H1 (cell line): ENCODE measurements around the gene TMTC2. TPM values are rescaled to one million over a fixed set of nuclear protein-coding genes. Genes with fewer than 3 reads are reported as not detected.

Experiments
- CTCF ChIA-PET: fragments of 300-600 bp; sonication (Branson Sonifier 250); formaldehyde crosslinking; loops from one replicate; lab custom pipeline; 2021; ENCODE audit not compliant: partially characterized antibody; lab: Charles Lee
- POLR2A ChIA-PET: fragments of 300-600 bp; sonication (Branson Sonifier 250); formaldehyde crosslinking; loops from one replicate; lab custom pipeline; 2021; ENCODE audit warnings: inconsistent platforms; ENCODE audit not compliant: partially characterized antibody; lab: Charles Lee
- DNase-seq, 2 experiments: peaks; one replicate each; pipeline versions ENCODE4 v3.0.0 to v3.0.0-alpha.2; 2010 to 2022; ENCODE audit warnings: low spot score in 2 of 2, low read depth in 1 of 2, mixed read lengths in 1 of 2
- FAIRE-seq: peaks from 2 replicates; lab custom pipeline; 2011; peaks lifted over from hg19 to GRCh38; lab: Jason Lieb, UNC
- H2AFZ ChIP-seq: 2 replicates; pipeline ENCODE4 v1.8.1; 2012; ENCODE audit warnings: low read length, inconsistent platforms
- H2AK5ac ChIP-seq: 2 replicates; pipeline ENCODE4 v1.6.1; 2013; ENCODE audit warnings: low read depth, low read length
- H2BK120ac ChIP-seq: replicated peaks from 2 replicates; pipeline ENCODE3; 2013; ENCODE audit warnings: low read depth, low read length, inconsistent platforms
- H2BK12ac ChIP-seq: 2 replicates; pipeline ENCODE4 v1.6.1; 2013; ENCODE audit warnings: low read depth, low read length
- H2BK15ac ChIP-seq: 2 replicates; pipeline ENCODE4 v1.6.1; 2013; ENCODE audit warnings: low read length
- H2BK20ac ChIP-seq: 2 replicates; pipeline ENCODE4 v1.6.1; 2013; ENCODE audit warnings: low read length
- H2BK5ac ChIP-seq: 2 replicates; pipeline ENCODE4 v1.6.1; 2013; ENCODE audit warnings: low read depth, low read length
- H3K14ac ChIP-seq: 2 replicates; pipeline ENCODE4 v1.6.1; 2013; ENCODE audit warnings: inconsistent platforms; ENCODE audit not compliant: insufficient read length
- H3K18ac ChIP-seq: 2 replicates; pipeline ENCODE4 v1.6.1; 2013; ENCODE audit warnings: low read length; ENCODE audit errors: extremely low read depth
- H3K23ac ChIP-seq: 2 replicates; pipeline ENCODE4 v1.6.1; 2013; ENCODE audit warnings: inconsistent platforms; ENCODE audit not compliant: insufficient read length
- H3K23me2 ChIP-seq: 2 replicates; pipeline ENCODE4 v1.6.1; 2013; ENCODE audit warnings: low read depth, low read length
- H3K27ac ChIP-seq: 2 replicates; pipeline ENCODE4 v1.6.1; 2011; ENCODE audit warnings: low read depth, low read length, inconsistent platforms
- H3K27me3 ChIP-seq, 4 experiments: replicated peaks in 1 of 4; 1 replicate in 1 of 4; 2 replicates in 3 of 4; pipeline versions ENCODE4 v1.6.1 to v1.8.1; 2011 to 2013; ENCODE audit warnings: low read length in 3 of 4, mild to moderate bottlenecking in 3 of 4, inconsistent platforms in 2 of 4, mixed read lengths in 2 of 4, moderate library complexity in 1 of 4; ENCODE audit not compliant: control insufficient read depth in 3 of 4, insufficient read depth in 3 of 4; ENCODE audit errors: extremely low read depth in 1 of 4
- H3K36me3 ChIP-seq, 4 experiments: 2 replicates each; pipeline versions ENCODE4 v1.6.1 to v1.8.1; 2011 to 2013; ENCODE audit warnings: mild to moderate bottlenecking in 4 of 4, low read length in 3 of 4, moderate library complexity in 2 of 4, control low read depth in 1 of 4, inconsistent platforms in 1 of 4; ENCODE audit not compliant: insufficient read depth in 4 of 4, control insufficient read depth in 2 of 4
- H3K4ac ChIP-seq: replicated peaks from 2 replicates; pipeline ENCODE3; 2013; ENCODE audit warnings: low read length, low read depth, mixed read lengths, inconsistent platforms; ENCODE audit not compliant: insufficient read length
- H3K4me1 ChIP-seq, 4 experiments: replicated peaks in 1 of 4; 1 replicate in 1 of 4; 2 replicates in 3 of 4; pipeline versions ENCODE4 v1.6.1 to v1.8.1; 2011 to 2013; ENCODE audit warnings: low read length in 3 of 4, inconsistent platforms in 2 of 4, mixed read lengths in 1 of 4; ENCODE audit not compliant: insufficient read depth in 4 of 4, control insufficient read depth in 3 of 4
- H3K4me2 ChIP-seq, 2 experiments: 2 replicates each; pipeline versions ENCODE4 v1.6.1 to v1.8.1; 2011 to 2013; ENCODE audit warnings: low read depth in 2 of 2, low read length in 2 of 2, control low read depth in 1 of 2, inconsistent platforms in 1 of 2, mild to moderate bottlenecking in 1 of 2; ENCODE audit not compliant: insufficient read depth in 1 of 2
- H3K4me3 ChIP-seq, 4 experiments: fragments of 200-600, 300-600 bp in 1 of 4; sonication (generic), shearing (Covaris generic), sonication (Bioruptor Twin) in 1 of 4; 2 replicates each; pipeline versions ENCODE4 v1.5.1 to v1.8.1; 2011 to 2016; ENCODE audit warnings: low read length in 4 of 4, low read depth in 3 of 4, control low read depth in 2 of 4, inconsistent platforms in 2 of 4, mild to moderate bottlenecking in 2 of 4, mixed read lengths in 1 of 4, moderate library complexity in 1 of 4; ENCODE audit not compliant: insufficient read depth in 2 of 4; ENCODE audit errors: extremely low read depth in 1 of 4
- H3K56ac ChIP-seq: replicated peaks from 2 replicates; pipeline ENCODE3; 2013; ENCODE audit warnings: low read depth, mild to moderate bottlenecking, mixed read lengths, low read length, inconsistent platforms; ENCODE audit not compliant: insufficient read length
- H3K79me1 ChIP-seq: 2 replicates; pipeline ENCODE4 v1.6.1; 2013; ENCODE audit warnings: low read depth, low read length, control low read depth
- H3K79me2 ChIP-seq, 2 experiments: 2 replicates each; pipeline versions ENCODE4 v1.6.1 to v1.8.1; 2012 to 2013; ENCODE audit warnings: low read length in 2 of 2, mild to moderate bottlenecking in 2 of 2, inconsistent platforms in 1 of 2; ENCODE audit not compliant: insufficient read depth in 2 of 2, control insufficient read depth in 1 of 2
- H3K9ac ChIP-seq, 4 experiments: replicated peaks in 1 of 4; 1 replicate in 1 of 4; 2 replicates in 3 of 4; pipeline versions ENCODE4 v1.6.1 to v1.8.1; 2011 to 2013; ENCODE audit warnings: low read depth in 3 of 4, low read length in 3 of 4, control low read depth in 2 of 4, mild to moderate bottlenecking in 2 of 4, moderate library complexity in 2 of 4, inconsistent platforms in 1 of 4; ENCODE audit errors: extremely low read depth in 1 of 4
- H3K9me3 ChIP-seq, 2 experiments: 2 replicates each; pipeline versions ENCODE4 v1.6.1 to v1.8.1; 2012 to 2013; ENCODE audit warnings: mild to moderate bottlenecking in 2 of 2, moderate library complexity in 2 of 2, control low read depth in 1 of 2, inconsistent platforms in 1 of 2, low read depth in 1 of 2, low read length in 1 of 2, mixed read lengths in 1 of 2; ENCODE audit not compliant: insufficient read depth in 2 of 2
- H4K20me1 ChIP-seq, 2 experiments: replicated peaks in 1 of 2; 2 replicates each; pipeline versions ENCODE3 to v1.8.1; 2011 to 2013; ENCODE audit warnings: inconsistent platforms in 2 of 2, low read length in 2 of 2, mild to moderate bottlenecking in 1 of 2; ENCODE audit not compliant: insufficient read depth in 2 of 2, control insufficient read depth in 1 of 2
- H4K5ac ChIP-seq: 2 replicates; pipeline ENCODE4 v1.6.1; 2013; ENCODE audit warnings: low read length, low read depth, mixed read lengths, inconsistent platforms; ENCODE audit not compliant: insufficient read length
- H4K8ac ChIP-seq: 2 replicates; pipeline ENCODE4 v1.8.0; 2013; ENCODE audit warnings: mild to moderate bottlenecking, moderate library complexity, low read length, inconsistent platforms; ENCODE audit not compliant: insufficient read depth; ENCODE audit errors: extremely low read depth
- H4K91ac ChIP-seq: replicated peaks from 2 replicates; pipeline ENCODE3; 2013; ENCODE audit warnings: low read length, mixed read lengths, inconsistent platforms; ENCODE audit not compliant: insufficient read length
- NRF1 ChIP-seq: IDR thresholded peaks from 2 replicates; pipeline ENCODE4 v1.6.1; 2011; ENCODE audit warnings: mild to moderate bottlenecking, low read depth, low read length, improper control_type of control experiment
- WGBS, 2 experiments: shearing (Covaris generic) in 1 of 2; methylation state at CpG; one replicate each; pipeline versions ENCODE4 v1.1.6 to v1.1.7; 2013 to 2015; ENCODE audit warnings: low lambda C conversion rate in 2 of 2, mixed read lengths in 2 of 2, inconsistent platforms in 1 of 2, low coverage in 1 of 2, missing lambda C conversion rate in 1 of 2; ENCODE audit not compliant: insufficient replicate concordance in 2 of 2, insufficient coverage in 1 of 2, insufficient read length in 1 of 2; ENCODE audit errors: extremely low coverage in 1 of 2, missing lambda C conversion rate in 1 of 2; 5-methylcytosine and 5-hydroxymethylcytosine counted together
- polyA plus RNA-seq, 7 experiments: library from polyadenylated mRNA; depleted of rRNA in 3 of 7; stranded (reverse) in 5 of 7; unstranded in 2 of 7; fragments of >200 nt in 5 of 7; fragments of 200-250 nt in 2 of 7; gene quantifications; 1 replicate in 5 of 7; 2 replicates in 1 of 7; 4 replicates in 1 of 7; pipeline versions ENCODE4 v1.2.1 to v1.2.3, GENCODE V29; 2011 to 2013; ENCODE audit warnings: missing spikeins in 2 of 7, mixed read lengths in 2 of 7
- total RNA-seq: library from RNA; stranded (reverse); fragmentation: NEBNext Ultra II Directional; extraction: Animal tissue kit (Norgen Biotek cat#: 25700); gene quantifications from 2 replicates; pipeline ENCODE4 v1.2.1, GENCODE V29; 2021

Gene TMTC2
- total and polyA plus RNA-seq, 2 of the 8 experiments (the other 6 are each of a cell fraction or from before 2014, with no cell fraction given) = 2.3 to 3.9 TPM

GRCh38 chr12:83059107-83059506 lies 372.4 kb downstream of the TMTC2 start:
- H2BK15ac ChIP-seq = no peak overlapping the region
- H4K8ac ChIP-seq = no peak overlapping the region
- H4K20me1 ChIP-seq = no peaks in the 10 kb centered on the region
- H3K4ac ChIP-seq = no peak overlapping the region
- FAIRE-seq (no peak), DNase-seq (no peak)
- CTCF ChIA-PET = no interaction called here
- no peak overlapping the region for H2BK5ac ChIP-seq
- no peaks in the 10 kb centered on the region for H3K79me1 ChIP-seq
- H3K9ac ChIP-seq = no peak overlapping the region
- no peak overlapping the region for H4K91ac ChIP-seq
- no peaks in the 10 kb centered on the region for H3K9me3 ChIP-seq
- no peaks in the 10 kb centered on the region for H3K27me3 ChIP-seq
- H2AFZ ChIP-seq = no peak overlapping the region
- no peak overlapping the region for H3K27ac ChIP-seq
- H3K79me2 ChIP-seq = no peaks in the 10 kb centered on the region
- no peak overlapping the region for H2BK120ac ChIP-seq
- H3K4me1 ChIP-seq = peaks cover 0 to 4% (median 0%) of the 10 kb centered on the region in 4 experiments; a peak in 1 of 7 replicates
- H2AK5ac ChIP-seq = no peak overlapping the region
- no peak overlapping the region for H3K4me3 ChIP-seq
- no peak overlapping the region for H3K23ac ChIP-seq
- no peak overlapping the region for H2BK12ac ChIP-seq
- H3K14ac ChIP-seq = no peak overlapping the region
- H3K36me3 ChIP-seq = no peaks in the 10 kb centered on the region
- no peak overlapping the region for H3K56ac ChIP-seq
- no peak overlapping the region for H3K18ac ChIP-seq
- H4K5ac ChIP-seq = no peak overlapping the region
- WGBS, 2 experiments = 89% methylated on average over 6 of the region's 6 CpGs; no CpG with 5 or more reads in 1 of the 2 experiments
- no peak overlapping the region for H3K4me2 ChIP-seq
- POLR2A ChIA-PET = no interaction called here
- H2BK20ac ChIP-seq = no peak overlapping the region
- H3K23me2 ChIP-seq = no peaks in the 10 kb centered on the region
- no peak for TF ChIP-seq NRF1
